NCI-H460 (cell line): ENCODE measurements around the gene CDR2L. TPM values are rescaled to one million over a fixed set of nuclear protein-coding genes. Genes with fewer than 3 reads are reported as not detected.
"Not testable (repeated sequence)": the region's sequence is repeated elsewhere in the genome, so short reads cannot be mapped to it uniquely, and the experiment has no call there.

ENCODE experiments used
- DNase-seq: peaks from one replicate; pipeline ENCODE4 v3.0.0-alpha.2; 2016; ENCODE audit warnings: low read depth; ENCODE audit errors: extremely low read depth
- total RNA-seq: library from RNA; depleted of rRNA; stranded (reverse); fragments of >200 nt; shearing (Covaris generic); gene quantifications from 2 replicates; pipeline ENCODE4 v1.2.3, GENCODE V29; 2014

Gene CDR2L
- total RNA-seq, 1 experiment from 2014 or later, result 15.6 TPM

- peak; percentile 49 for DNase-seq
These were observed 29.3 kb upstream of the CDR2L start for GRCh38 chr17:74957935-74958740.

GRCh38 chr17:74959826-74960515, 27.5 kb upstream of the CDR2L start:
- no peak for DNase-seq

GRCh38 chr17:74960570-74961342, 26.7 kb upstream of the CDR2L start:
- peak; percentile 63 for DNase-seq

- peak; percentile 88 for DNase-seq
These were observed 25.6 kb upstream of the CDR2L start for GRCh38 chr17:74961657-74962350.

- DNase-seq, result no peak
These were observed 24.6 kb upstream of the CDR2L start for GRCh38 chr17:74962622-74963394.

- DNase-seq, result no peak
These were observed 23.8 kb upstream of the CDR2L start for GRCh38 chr17:74963656-74964055.

GRCh38 chr17:74964246-74964761, 23.1 kb upstream of the CDR2L start:
- DNase-seq, result no peak

GRCh38 chr17:74964988-74965622, 22.3 kb upstream of the CDR2L start:
- DNase-seq, result no peak

GRCh38 chr17:74968361-74968780, 19.1 kb upstream of the CDR2L start:
- DNase-seq, result no peak

- not testable (repeated sequence) for DNase-seq
These were observed 17.9 kb upstream of the CDR2L start for GRCh38 chr17:74969501-74969900.

- DNase-seq, result no peak
These were observed 17.0 kb upstream of the CDR2L start for GRCh38 chr17:74970395-74970794.

GRCh38 chr17:74971069-74971841, 16.2 kb upstream of the CDR2L start:
- DNase-seq, result no peak

- DNase-seq, result no peak
These were observed 15.7 kb upstream of the CDR2L start for GRCh38 chr17:74971842-74972106.

GRCh38 chr17:74972107-74972972, 15.1 kb upstream of the CDR2L start, which contains the start of gene HID1:
HID1 (minus strand) TSS chr17:74972759; CDS start chr17:74972656, 103 bp downstream.
- DNase-seq, result no peak

GRCh38 chr17:74972973-74973328, 14.5 kb upstream of the CDR2L start:
- DNase-seq, result no peak

GRCh38 chr17:74975943-74976342, 11.5 kb upstream of the CDR2L start:
- DNase-seq, result no peak

GRCh38 chr17:74977802-74978201, 9.6 kb upstream of the CDR2L start:
- no peak for DNase-seq

GRCh38 chr17:74978240-74978639, 9.2 kb upstream of the CDR2L start:
- DNase-seq, result no peak
